Measurements from ENCODE around the gene RYR2. TPM values are rescaled to one million over a fixed set of nuclear protein-coding genes. Genes with fewer than 3 reads are reported as not detected.

RYR2 gene
- total RNA-seq, 2 donors from 2014 or later, result 392 to 756 TPM

GRCh38 chr1:237324226-237324625 lies 282.2 kb downstream of the RYR2 start:
- Histone ChIP-seq H3K27ac (no peak overlapping the region), H3K9me3 (no peaks in the 10 kb centered on the region), H3K4me3 (no peak overlapping the region), H3K27me3 (no peaks in the 10 kb centered on the region), H3K4me1 (peaks cover 0 to 14% of the 10 kb centered on the region in 2 donors), H3K36me3 (no peaks in the 10 kb centered on the region)
- TF ChIP-seq, protein P1, sequence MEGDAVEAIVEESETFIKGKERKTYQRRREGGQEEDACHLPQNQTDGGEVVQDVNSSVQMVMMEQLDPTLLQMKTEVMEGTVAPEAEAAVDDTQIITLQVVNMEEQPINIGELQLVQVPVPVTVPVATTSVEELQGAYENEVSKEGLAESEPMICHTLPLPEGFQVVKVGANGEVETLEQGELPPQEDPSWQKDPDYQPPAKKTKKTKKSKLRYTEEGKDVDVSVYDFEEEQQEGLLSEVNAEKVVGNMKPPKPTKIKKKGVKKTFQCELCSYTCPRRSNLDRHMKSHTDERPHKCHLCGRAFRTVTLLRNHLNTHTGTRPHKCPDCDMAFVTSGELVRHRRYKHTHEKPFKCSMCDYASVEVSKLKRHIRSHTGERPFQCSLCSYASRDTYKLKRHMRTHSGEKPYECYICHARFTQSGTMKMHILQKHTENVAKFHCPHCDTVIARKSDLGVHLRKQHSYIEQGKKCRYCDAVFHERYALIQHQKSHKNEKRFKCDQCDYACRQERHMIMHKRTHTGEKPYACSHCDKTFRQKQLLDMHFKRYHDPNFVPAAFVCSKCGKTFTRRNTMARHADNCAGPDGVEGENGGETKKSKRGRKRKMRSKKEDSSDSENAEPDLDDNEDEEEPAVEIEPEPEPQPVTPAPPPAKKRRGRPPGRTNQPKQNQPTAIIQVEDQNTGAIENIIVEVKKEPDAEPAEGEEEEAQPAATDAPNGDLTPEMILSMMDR (IDR thresholded peaks at IDR 0.05), result no peak
- no peak for DNase-seq (ENCODE audit: low spot score)

DNA sequence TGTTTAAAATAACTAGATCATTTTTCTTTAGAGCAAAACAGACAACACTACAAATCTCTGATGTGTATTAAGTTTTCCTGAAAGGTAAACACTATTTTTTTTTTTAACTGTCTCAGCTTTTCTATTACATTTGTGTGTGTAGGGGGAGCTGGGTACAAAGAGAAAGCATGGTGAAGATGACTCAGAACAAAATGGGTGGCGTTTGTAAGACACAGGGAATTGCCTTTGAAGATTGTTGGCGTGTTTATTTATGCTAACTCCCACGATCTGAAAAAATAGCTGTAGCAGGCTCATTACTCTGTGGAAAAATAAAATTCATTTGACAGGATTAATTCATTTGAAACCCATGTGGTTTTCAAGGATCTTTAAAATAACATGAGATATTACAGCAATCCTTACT lies 285.1 kb downstream of the RYR2 start:
- Histone ChIP-seq H3K27me3 (no peaks in the 10 kb centered on the region), H3K4me1 (peaks cover 0 to 9% of the 10 kb centered on the region in 2 donors), H3K27ac (no peak overlapping the region), H3K36me3 (no peaks in the 10 kb centered on the region), H3K9me3 (no peaks in the 10 kb centered on the region), H3K4me3 (no peak overlapping the region)
- no peak for DNase-seq (ENCODE audit: low spot score)
- TF ChIP-seq, protein P1 (IDR thresholded peaks at IDR 0.05), result no peak

- TF ChIP-seq, protein P1 (IDR thresholded peaks at IDR 0.05), result no peak
- Histone ChIP-seq H3K4me1 (peaks cover 0 to 23% of the 10 kb centered on the region in 2 donors), H3K4me3 (no peak overlapping the region), H3K27ac (no peak overlapping the region), H3K9me3 (no peaks in the 10 kb centered on the region), H3K36me3 (no peaks in the 10 kb centered on the region), H3K27me3 (no peaks in the 10 kb centered on the region)
- no peak for DNase-seq (ENCODE audit: low spot score)
Measured at GRCh38 chr1:237340892-237341291, 298.9 kb downstream of the RYR2 start.

- Histone ChIP-seq H3K27me3 (no peaks in the 10 kb centered on the region), H3K36me3 (no peaks in the 10 kb centered on the region), H3K4me1 (peaks cover 0 to 23% of the 10 kb centered on the region in 2 donors), H3K4me3 (no peak overlapping the region), H3K9me3 (no peaks in the 10 kb centered on the region), H3K27ac (no peak overlapping the region)
- TF ChIP-seq, protein P1 (IDR thresholded peaks at IDR 0.05), result no peak
- no peak for DNase-seq (ENCODE audit: low spot score)
Measured at GRCh38 chr1:237341391-237341790, 299.4 kb downstream of the RYR2 start.

- H3K27ac ChIP-seq, result no peak overlapping the region
Measured at GRCh38 chr1:237342730-237343129, 300.7 kb downstream of the RYR2 start.

DNA sequence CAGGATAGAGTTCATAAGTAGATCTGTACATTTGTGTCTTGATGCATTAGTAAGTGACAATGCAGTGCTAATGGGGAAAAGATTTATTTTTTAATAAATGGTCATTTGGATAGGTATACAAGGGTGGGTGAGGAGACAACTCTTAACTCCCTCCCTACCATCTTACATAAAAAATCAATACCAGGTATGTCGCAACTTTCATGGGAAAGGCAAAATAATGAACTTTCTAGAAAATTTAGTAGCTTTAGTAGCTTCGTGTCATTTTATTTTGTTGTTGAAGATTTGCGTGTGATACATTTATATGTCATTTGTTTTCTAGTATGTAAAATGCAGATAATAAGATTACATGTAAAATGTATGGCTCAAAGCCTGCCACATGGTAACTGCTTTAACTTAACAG lies 310.8 kb downstream of the RYR2 start:
- Histone ChIP-seq H3K9me3 (no peaks in the 10 kb centered on the region), H3K4me1 (peaks cover 0 to 8% of the 10 kb centered on the region in 2 donors), H3K27ac (no peak overlapping the region), H3K27me3 (no peaks in the 10 kb centered on the region), H3K4me3 (no peak overlapping the region), H3K36me3 (no peaks in the 10 kb centered on the region)
- no peak for DNase-seq (ENCODE audit: low spot score)
- TF ChIP-seq, protein P1 (IDR thresholded peaks at IDR 0.05), result no peak

More at GRCh38 chr1:237342730-237343129, 300.7 kb downstream of the RYR2 start:
- TF ChIP-seq, protein P1 (IDR thresholded peaks at IDR 0.05), result no peak
- Histone ChIP-seq H3K27me3 (no peaks in the 10 kb centered on the region), H3K9me3 (no peaks in the 10 kb centered on the region), H3K4me1 (peaks cover 0 to 22% of the 10 kb centered on the region in 2 donors), H3K36me3 (no peaks in the 10 kb centered on the region), H3K4me3 (no peak overlapping the region)
- no peak for DNase-seq (ENCODE audit: low spot score)
